A673 (cell line): ENCODE results near the gene PRTFDC1. TPM values are rescaled to one million over a fixed set of nuclear protein-coding genes. Genes with fewer than 3 reads are reported as not detected.

Experiments
- BruUV-seq: library from RNA; stranded (reverse); fragments of 400-500 nt; replicated peaks from 2 replicates; lab custom pipeline; 2021; lab: Mats Ljungman, UMichigan
- CTCF ChIA-PET: fragments of 300-600 bp; sonication (Branson Sonifier 250); formaldehyde crosslinking; loops from one replicate; lab custom pipeline; 2022; ENCODE audit warnings: antibody characterized with exemption; lab: Charles Lee
- POLR2A ChIA-PET: fragments of 300-600 bp; sonication (Branson Sonifier 250); formaldehyde crosslinking; loops from one replicate; lab custom pipeline; 2022; ENCODE audit warnings: antibody characterized with exemption; ENCODE audit not compliant: low non-redundant PET; lab: Charles Lee
- DNase-seq: peaks from one replicate; pipeline ENCODE4 v3.0.0-alpha.2; 2015; ENCODE audit warnings: low spot score
- H3K27ac ChIP-seq: fragments of 200-600 bp; sonication (generic); 2 replicates; pipeline ENCODE4 v1.5.1; 2016; ENCODE audit warnings: mixed run types, low read depth, mild to moderate bottlenecking, mixed read lengths, antibody characterized with exemption, low read length; ENCODE audit not compliant: poor library complexity, severe bottlenecking
- H3K27me3 ChIP-seq: fragments of 200-600 bp; sonication (generic); replicated peaks from 2 replicates; pipeline ENCODE4 v1.6.1; 2017; ENCODE audit warnings: mixed run types, low read depth, mild to moderate bottlenecking, mixed read lengths, antibody characterized with exemption, low read length; ENCODE audit not compliant: insufficient read depth, poor library complexity
- H3K36me3 ChIP-seq: fragments of 200-600 bp; sonication (generic); 2 replicates; pipeline ENCODE4 v1.6.1; 2016; ENCODE audit warnings: mixed run types, mild to moderate bottlenecking, mixed read lengths, antibody characterized with exemption, low read length; ENCODE audit not compliant: insufficient read depth, poor library complexity, severe bottlenecking
- H3K4me1 ChIP-seq: fragments of 200-600 bp; sonication (generic); 2 replicates; pipeline ENCODE4 v1.6.1; 2017; ENCODE audit warnings: mixed run types, mild to moderate bottlenecking, mixed read lengths, antibody characterized with exemption, low read length; ENCODE audit not compliant: insufficient read depth, poor library complexity, severe bottlenecking
- H3K4me3 ChIP-seq: fragments of 200-600 bp; sonication (generic); 2 replicates; pipeline ENCODE4 v1.5.1; 2016; ENCODE audit warnings: low read depth, mixed run types, mild to moderate bottlenecking, mixed read lengths, low read length; ENCODE audit not compliant: poor library complexity, severe bottlenecking
- H3K9me3 ChIP-seq: fragments of 200-600 bp; sonication (generic); 2 replicates; pipeline ENCODE4 v1.6.1; 2016; ENCODE audit warnings: mixed run types, low read depth, mild to moderate bottlenecking, mixed read lengths, antibody characterized with exemption, low read length; ENCODE audit not compliant: poor library complexity, severe bottlenecking
- CTCF ChIP-seq: fragments of 300-800, 200-600 bp; sonication (generic); conservative IDR thresholded peaks from 2 replicates; pipeline ENCODE4 v1.5.1; 2017; ENCODE audit warnings: low read depth, mild to moderate bottlenecking, antibody characterized with exemption, low read length, moderate library complexity, mixed read lengths
- EZH2 ChIP-seq: fragments of 200-600 bp; sonication (generic); IDR thresholded peaks from 2 replicates; pipeline ENCODE4 v1.6.1; 2017; ENCODE audit warnings: borderline replicate concordance, low read depth, mild to moderate bottlenecking, mixed read lengths, antibody characterized with exemption, low read length; ENCODE audit not compliant: poor library complexity, severe bottlenecking
- intact Hi-C: fragments of 100-400 bp; cut with micrococcal nuclease; formaldehyde crosslinking; loops from one replicate; pipeline ENCODE4 v1.10.0; 2022; ENCODE audit not compliant: unreplicated experiment
- total RNA-seq: library from RNA; stranded (reverse); gene quantifications from 2 replicates; pipeline ENCODE4 v1.2.3, GENCODE V29; 2021

Gene PRTFDC1
- total RNA-seq, 1 experiment from 2014 or later = 49.8 TPM

DNA sequence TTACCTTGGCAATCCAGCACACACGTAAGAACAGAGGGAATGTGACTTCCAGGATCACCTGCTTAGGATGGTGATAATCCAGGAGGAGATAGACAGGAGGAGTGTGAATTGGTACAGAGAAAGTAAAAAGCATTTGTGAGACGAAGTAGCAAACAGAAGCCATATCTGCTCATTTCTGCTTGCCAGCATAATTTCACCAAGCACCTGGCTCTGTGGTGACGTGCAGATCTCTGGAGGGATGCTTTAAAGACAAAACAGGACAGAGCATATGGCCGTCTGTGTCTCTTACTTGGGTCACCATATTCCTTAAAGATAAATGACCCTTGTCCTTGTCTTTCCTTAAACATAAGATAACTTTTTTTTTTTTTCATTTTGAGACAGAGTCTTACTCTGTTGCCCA is 138.6 kb downstream of the PRTFDC1 start:
- no peaks in the 10 kb centered on the region for H3K4me1 ChIP-seq
- no peak overlapping the region for H3K4me3 ChIP-seq
- H3K9me3 ChIP-seq = no peaks in the 10 kb centered on the region
- no peak overlapping the region for H3K27ac ChIP-seq
- DNase-seq = no peak
- TF ChIP-seq CTCF = no peak
- TF ChIP-seq EZH2 = no peak
- H3K27me3 ChIP-seq = no peaks in the 10 kb centered on the region
- intact Hi-C loops = no loop called here
- H3K36me3 ChIP-seq = no peaks in the 10 kb centered on the region
- ChIA-PET POLR2A (no interaction called here), CTCF (no interaction called here)
- no TSS peak for BruUV-seq

DNA sequence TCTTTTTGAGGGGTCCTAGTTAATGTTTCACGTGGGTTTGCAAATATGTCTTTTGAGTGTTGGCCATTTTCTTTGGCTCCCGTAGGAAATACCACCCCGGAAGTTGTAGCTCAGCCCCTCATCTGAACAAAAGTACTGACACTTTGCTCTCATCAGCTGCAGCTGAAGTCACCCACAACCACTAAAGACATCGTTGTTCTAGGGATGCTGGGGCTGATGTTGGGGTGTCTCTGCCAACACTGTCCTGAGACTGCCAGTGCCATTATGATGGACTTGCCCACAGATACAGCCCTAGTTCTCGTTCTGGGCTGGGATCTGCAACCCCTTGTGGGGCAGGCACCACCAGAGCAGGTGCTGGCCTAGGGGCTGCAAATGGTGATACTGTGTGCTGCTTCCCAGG is 146.1 kb downstream of the PRTFDC1 start:
- no peaks in the 10 kb centered on the region for H3K36me3 ChIP-seq
- TF ChIP-seq CTCF (no peak), EZH2 (no peak)
- intact Hi-C loops = no loop called here
- CTCF ChIA-PET = no interaction called here
- no peaks in the 10 kb centered on the region for H3K4me1 ChIP-seq
- POLR2A ChIA-PET = no interaction called here
- no peak overlapping the region for H3K27ac ChIP-seq
- no peaks in the 10 kb centered on the region for H3K9me3 ChIP-seq
- no peak for DNase-seq
- H3K4me3 ChIP-seq = no peak overlapping the region
- no peaks in the 10 kb centered on the region for H3K27me3 ChIP-seq
- BruUV-seq = no TSS peak

DNA sequence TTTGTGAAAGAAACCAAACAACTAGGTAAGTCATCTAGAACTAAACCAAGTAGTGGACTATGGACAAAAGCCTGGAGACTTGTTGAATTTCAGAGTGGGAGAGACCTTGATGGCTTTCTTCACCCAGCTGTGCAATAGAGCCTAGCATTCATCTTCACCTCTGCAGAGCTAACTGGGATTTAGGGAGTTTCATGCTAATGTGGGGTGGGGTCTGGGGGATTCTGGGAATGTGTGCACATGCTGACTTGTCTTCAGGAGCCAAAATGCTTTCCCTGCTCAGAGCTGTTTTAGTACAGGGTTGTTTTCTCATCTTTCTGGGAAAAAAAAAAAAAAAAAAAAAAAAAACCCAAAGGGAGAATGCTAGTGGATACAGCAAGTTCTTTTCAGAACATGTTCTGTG is 147.4 kb downstream of the PRTFDC1 start:
- no peak for TF ChIP-seq CTCF
- TF ChIP-seq EZH2 = no peak
- Histone ChIP-seq H3K4me3 (no peak overlapping the region), H3K27ac (no peak overlapping the region), H3K36me3 (no peaks in the 10 kb centered on the region), H3K9me3 (no peaks in the 10 kb centered on the region), H3K27me3 (no peaks in the 10 kb centered on the region), H3K4me1 (no peaks in the 10 kb centered on the region)
- DNase-seq = no peak
- POLR2A ChIA-PET = no interaction called here
- BruUV-seq = no TSS peak
- intact Hi-C loops = no loop called here
- CTCF ChIA-PET = no interaction called here
